HG02884 (cell line): ENCODE results near the gene SBF2.
"Not testable (repeated sequence)": the region's sequence is repeated elsewhere in the genome, so short reads cannot be mapped to it uniquely, and the experiment has no call there.

Experiments used
- ATAC-seq: cut with Tn5 transposase; IDR thresholded peaks from one replicate; pipeline ENCODE4 v1.9.1; 2021; ENCODE audit warnings: mild to moderate bottlenecking, moderate library complexity; ENCODE audit not compliant: unreplicated experiment

SBF2 gene

GRCh38 chr11:10272132-10272531 lies 21.9 kb downstream of the SBF2 start:
- no peak for ATAC-seq

- ATAC-seq = no peak
Observed at GRCh38 chr11:10268746-10269488, 25.1 kb downstream of the SBF2 start.

- ATAC-seq = no peak
Observed at GRCh38 chr11:10267821-10268220, 26.2 kb downstream of the SBF2 start.

- ATAC-seq = no peak
Observed at GRCh38 chr11:10265936-10266335, 28.1 kb downstream of the SBF2 start.

- not testable (repeated sequence) for ATAC-seq
Observed at GRCh38 chr11:10264716-10265115, 29.3 kb downstream of the SBF2 start.

- no peak for ATAC-seq
Observed at GRCh38 chr11:10263929-10264328, 30.1 kb downstream of the SBF2 start.

GRCh38 chr11:10261821-10262220 lies 32.2 kb downstream of the SBF2 start:
- no peak for ATAC-seq

GRCh38 chr11:10257478-10257877 lies 36.5 kb downstream of the SBF2 start:
- ATAC-seq = no peak

- ATAC-seq = no peak
Observed at GRCh38 chr11:10255388-10256125, 38.5 kb downstream of the SBF2 start.

- ATAC-seq = not testable (repeated sequence)
Observed at GRCh38 chr11:10249448-10250131, 44.4 kb downstream of the SBF2 start.

GRCh38 chr11:10247011-10247410 lies 47.0 kb downstream of the SBF2 start:
- ATAC-seq = no peak

- ATAC-seq = no peak
Observed at GRCh38 chr11:10243896-10244575, 50.0 kb downstream of the SBF2 start.

- ATAC-seq = no peak
Observed at GRCh38 chr11:10236840-10237239, 57.2 kb downstream of the SBF2 start.

- ATAC-seq = no peak
Observed at GRCh38 chr11:10233581-10233980, 60.4 kb downstream of the SBF2 start.

- no peak for ATAC-seq
Observed at GRCh38 chr11:10232756-10233155, 61.3 kb downstream of the SBF2 start.

- ATAC-seq = not testable (repeated sequence)
Observed at GRCh38 chr11:10231803-10232202, 62.2 kb downstream of the SBF2 start.

GRCh38 chr11:10225553-10225952 lies 68.5 kb downstream of the SBF2 start:
- no peak for ATAC-seq

GRCh38 chr11:10222399-10222798 lies 71.6 kb downstream of the SBF2 start:
- no peak for ATAC-seq

GRCh38 chr11:10221342-10221741 lies 72.7 kb downstream of the SBF2 start:
- ATAC-seq = no peak

GRCh38 chr11:10211470-10211869 lies 82.5 kb downstream of the SBF2 start:
- no peak for ATAC-seq

GRCh38 chr11:10209326-10209725 lies 84.7 kb downstream of the SBF2 start:
- no peak for ATAC-seq
